AG04449 (cell line): ENCODE results near the gene CUL3.

Experiments used
- CTCF ChIA-PET: fragments of 350-600 bp; formaldehyde crosslinking; extraction: SDS; loops from one replicate; lab custom pipeline; 2021; ENCODE audit warnings: antibody characterized with exemption; lab: Yijun Ruan, JAX
- POLR2A ChIA-PET: fragments of 400-600, 350-600 bp; formaldehyde crosslinking; extraction: SDS; loops from one replicate; lab custom pipeline; 2020; ENCODE audit warnings: antibody characterized with exemption, inconsistent platforms; lab: Yijun Ruan, JAX
- DNase-seq: peaks from one replicate; pipeline ENCODE4 v3.0.0-alpha.2; 2010; ENCODE audit warnings: low read depth, low spot score
- H3K4me3 ChIP-seq: 2 replicates; pipeline ENCODE4 v1.5.1; 2011; ENCODE audit warnings: low read depth, mild to moderate bottlenecking, control low read depth, low read length
- TF ChIP-seq, protein P1 (sequence below): IDR thresholded peaks from one replicate; pipeline ENCODE4 v1.5.1; 2011; ENCODE audit warnings: mild to moderate bottlenecking, moderate library complexity, low read length, control low read depth, inconsistent platforms; ENCODE audit not compliant: insufficient read depth; ENCODE audit errors: missing control alignments

Gene CUL3

DNA sequence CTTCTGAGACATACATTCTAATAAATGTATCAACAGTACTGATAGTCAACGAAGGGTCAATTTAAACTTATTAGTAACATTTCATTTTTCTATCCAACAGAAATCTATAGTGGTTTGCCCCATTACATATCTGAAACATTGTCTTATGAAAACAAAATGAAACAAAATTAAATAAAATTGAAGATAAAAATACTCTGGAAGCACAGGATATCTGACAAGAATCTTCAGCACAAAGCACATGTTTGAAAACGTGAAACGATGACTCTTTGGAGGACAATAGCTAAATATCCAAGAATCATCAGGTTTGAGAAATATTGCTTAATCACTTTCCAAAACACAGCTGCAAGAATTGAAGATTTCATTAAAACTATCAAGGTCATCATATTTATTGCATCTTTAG, 112.3 kb downstream of the CUL3 start:
- H3K4me3 ChIP-seq: no peak overlapping the region
- POLR2A ChIA-PET: no interaction called here
- CTCF ChIA-PET: interaction anchor here (1.6 kb wide), 2 partner anchors 9 to 24 kb away, joined by 4 to 6 read pairs; no protein-coding TSS in a partner anchor
- DNase-seq: no peak
- TF ChIP-seq, protein P1, sequence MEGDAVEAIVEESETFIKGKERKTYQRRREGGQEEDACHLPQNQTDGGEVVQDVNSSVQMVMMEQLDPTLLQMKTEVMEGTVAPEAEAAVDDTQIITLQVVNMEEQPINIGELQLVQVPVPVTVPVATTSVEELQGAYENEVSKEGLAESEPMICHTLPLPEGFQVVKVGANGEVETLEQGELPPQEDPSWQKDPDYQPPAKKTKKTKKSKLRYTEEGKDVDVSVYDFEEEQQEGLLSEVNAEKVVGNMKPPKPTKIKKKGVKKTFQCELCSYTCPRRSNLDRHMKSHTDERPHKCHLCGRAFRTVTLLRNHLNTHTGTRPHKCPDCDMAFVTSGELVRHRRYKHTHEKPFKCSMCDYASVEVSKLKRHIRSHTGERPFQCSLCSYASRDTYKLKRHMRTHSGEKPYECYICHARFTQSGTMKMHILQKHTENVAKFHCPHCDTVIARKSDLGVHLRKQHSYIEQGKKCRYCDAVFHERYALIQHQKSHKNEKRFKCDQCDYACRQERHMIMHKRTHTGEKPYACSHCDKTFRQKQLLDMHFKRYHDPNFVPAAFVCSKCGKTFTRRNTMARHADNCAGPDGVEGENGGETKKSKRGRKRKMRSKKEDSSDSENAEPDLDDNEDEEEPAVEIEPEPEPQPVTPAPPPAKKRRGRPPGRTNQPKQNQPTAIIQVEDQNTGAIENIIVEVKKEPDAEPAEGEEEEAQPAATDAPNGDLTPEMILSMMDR: no peak

DNA sequence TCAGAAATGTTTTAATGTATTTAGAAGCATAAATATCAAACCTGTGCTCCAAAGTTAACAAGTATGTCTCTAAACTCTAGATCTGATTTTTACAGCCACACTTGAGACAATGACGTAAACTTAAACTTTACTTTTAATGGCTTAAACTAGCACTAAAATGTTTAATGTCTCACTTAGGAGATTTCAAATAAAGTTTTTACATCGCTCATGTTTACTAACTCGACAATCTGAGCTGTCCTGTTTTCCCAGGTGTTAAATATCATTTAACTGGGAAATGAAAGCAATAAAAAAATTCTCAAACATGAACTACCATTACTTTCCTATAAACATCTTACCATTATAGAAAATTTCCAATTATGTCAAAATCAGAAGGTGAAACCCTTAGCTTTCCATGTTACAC, 113.0 kb downstream of the CUL3 start:
- no peak for DNase-seq
- CTCF ChIA-PET: interaction anchor here (1.6 kb wide), 1 partner anchor 8 kb away, joined by 4 read pairs; no protein-coding TSS in a partner anchor
- H3K4me3 ChIP-seq: no peak overlapping the region
- POLR2A ChIA-PET: no interaction called here
- TF ChIP-seq, protein P1: no peak

DNA sequence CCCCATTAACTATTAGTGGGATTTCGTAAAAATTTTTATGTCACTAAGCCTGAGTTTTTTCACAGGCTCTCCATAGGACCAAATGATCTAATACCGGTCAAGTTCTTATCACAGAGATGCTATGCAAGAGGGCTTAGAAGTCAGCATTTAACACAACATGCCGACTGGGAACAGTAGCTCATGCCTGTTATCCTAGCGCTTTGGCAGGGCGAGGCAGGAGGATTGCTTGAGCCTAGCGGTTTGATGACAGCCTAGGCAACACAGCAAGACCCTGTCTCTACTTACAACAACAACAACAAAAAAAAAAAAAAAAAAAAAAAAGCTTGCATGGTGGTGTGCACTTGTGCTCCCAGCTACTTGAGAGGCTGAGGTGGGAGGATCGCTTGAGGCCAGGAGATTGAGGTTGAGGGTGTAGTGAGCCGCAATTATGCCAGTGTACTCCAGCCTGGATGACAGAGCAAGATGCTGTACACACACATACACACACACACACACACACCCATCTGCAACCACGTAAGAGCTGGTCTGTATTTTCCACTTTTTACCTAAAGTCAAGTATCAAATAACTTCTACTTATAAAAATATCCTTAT, 115.7 kb downstream of the CUL3 start:
- POLR2A ChIA-PET: no interaction called here
- DNase-seq: no peak
- CTCF ChIA-PET: interaction anchor here (1.5 to 1.8 kb wide), 2 partner anchors 15 to 20 kb away, joined by 3 to 5 read pairs; no protein-coding TSS in a partner anchor
- TF ChIP-seq, protein P1: no peak
- H3K4me3 ChIP-seq: no peak overlapping the region

DNA sequence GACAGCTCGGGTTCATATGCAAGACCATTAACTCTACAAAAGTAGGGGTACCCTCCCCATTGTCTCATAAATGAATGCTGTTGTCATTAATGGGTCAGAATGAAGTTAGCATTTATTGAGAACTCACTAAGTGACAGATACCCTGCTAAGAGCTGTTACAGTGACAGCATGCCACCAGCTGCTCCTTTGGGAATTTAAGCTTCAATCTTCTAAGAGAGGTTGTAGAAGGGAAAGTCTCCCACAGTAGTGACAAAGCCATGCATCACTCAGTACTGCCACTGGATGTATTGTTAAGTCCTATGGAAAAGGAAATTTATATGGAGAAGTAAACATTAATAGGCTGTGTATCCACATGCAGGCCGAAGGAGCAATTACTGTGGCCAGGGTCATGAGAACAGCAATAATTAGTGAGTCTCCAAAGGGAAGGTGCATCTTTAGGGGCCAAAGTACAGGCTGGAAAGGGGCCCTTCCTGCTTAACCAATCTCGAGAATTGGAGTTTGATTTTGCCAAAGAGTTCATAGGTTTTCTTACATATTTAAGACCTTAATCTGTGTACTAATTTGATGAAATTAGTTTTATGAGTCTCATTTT, 118.8 kb downstream of the CUL3 start:
- DNase-seq: no peak
- POLR2A ChIA-PET: no interaction called here
- no peak overlapping the region for H3K4me3 ChIP-seq
- TF ChIP-seq, protein P1: no peak
- CTCF ChIA-PET: interaction anchor here (1.2 kb wide), 1 partner anchor 17 kb away, joined by 8 read pairs; no protein-coding TSS in a partner anchor

DNA sequence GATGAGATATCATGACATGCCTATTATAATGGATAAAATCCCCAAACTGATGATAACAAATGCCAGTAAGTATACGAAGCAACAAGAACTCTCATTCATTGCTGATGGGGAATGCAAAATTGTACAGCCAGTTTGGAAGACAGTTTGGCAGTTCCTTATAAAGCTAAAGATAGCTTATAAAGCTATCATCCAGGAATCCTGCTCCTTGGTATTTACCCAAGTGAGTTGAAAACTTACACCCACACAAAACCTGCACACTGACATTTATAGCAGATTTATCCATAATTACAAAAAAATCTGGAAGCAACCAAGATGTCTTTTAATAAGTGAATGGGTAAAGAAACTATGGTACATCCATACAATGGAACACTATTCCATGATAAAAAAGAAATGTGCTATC, 123.8 kb downstream of the CUL3 start:
- ChIA-PET CTCF (no interaction called here), POLR2A (no interaction called here)
- TF ChIP-seq, protein P1: no peak
- H3K4me3 ChIP-seq: no peak overlapping the region
- no peak for DNase-seq

DNA sequence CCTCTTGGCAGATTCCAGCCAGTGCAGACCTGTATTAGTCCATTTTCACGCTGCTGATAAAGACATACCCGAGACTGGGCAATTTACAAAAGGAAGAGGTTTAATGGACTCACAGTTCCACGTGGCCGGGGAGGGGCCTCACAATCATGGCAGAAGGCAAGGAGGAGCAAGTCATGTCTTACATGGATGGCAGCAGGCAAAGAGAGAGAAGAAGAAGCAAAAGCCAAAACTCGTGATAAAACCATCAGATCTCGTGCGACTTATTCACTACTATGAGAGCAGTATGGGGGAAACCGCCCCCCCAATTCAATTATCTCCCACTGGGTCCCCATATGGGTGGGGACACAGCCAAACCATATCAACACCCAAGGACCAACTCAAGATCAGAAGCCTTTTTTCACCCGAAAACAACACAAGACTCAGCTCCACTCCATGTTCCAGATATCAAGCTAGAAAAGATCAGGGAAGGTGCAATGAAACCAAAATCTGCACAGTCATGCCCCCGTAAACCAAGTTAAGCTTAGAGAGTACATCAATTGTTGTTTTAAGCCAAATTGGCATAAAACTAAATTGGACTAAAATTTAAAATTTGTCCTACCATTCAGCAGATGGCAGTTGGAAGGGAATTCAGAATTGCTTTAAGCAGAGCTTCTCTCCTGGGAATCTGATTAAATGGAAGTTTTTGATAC, 127.6 kb downstream of the CUL3 start:
- H3K4me3 ChIP-seq: no peak overlapping the region
- ChIA-PET POLR2A (no interaction called here), CTCF (interaction anchor here (0.9 to 1.0 kb wide), 2 partner anchors 8 to 9 kb away, joined by 4 read pairs; no protein-coding TSS in a partner anchor)
- no peak for DNase-seq
- TF ChIP-seq, protein P1: no peak
